COLO829 (cell line): ENCODE results near the gene CSF1R.

Experiments
- DNase-seq: peaks from one replicate; pipeline ENCODE4 v3.0.0; 2012; ENCODE audit warnings: low spot score

The CSF1R gene

DNA sequence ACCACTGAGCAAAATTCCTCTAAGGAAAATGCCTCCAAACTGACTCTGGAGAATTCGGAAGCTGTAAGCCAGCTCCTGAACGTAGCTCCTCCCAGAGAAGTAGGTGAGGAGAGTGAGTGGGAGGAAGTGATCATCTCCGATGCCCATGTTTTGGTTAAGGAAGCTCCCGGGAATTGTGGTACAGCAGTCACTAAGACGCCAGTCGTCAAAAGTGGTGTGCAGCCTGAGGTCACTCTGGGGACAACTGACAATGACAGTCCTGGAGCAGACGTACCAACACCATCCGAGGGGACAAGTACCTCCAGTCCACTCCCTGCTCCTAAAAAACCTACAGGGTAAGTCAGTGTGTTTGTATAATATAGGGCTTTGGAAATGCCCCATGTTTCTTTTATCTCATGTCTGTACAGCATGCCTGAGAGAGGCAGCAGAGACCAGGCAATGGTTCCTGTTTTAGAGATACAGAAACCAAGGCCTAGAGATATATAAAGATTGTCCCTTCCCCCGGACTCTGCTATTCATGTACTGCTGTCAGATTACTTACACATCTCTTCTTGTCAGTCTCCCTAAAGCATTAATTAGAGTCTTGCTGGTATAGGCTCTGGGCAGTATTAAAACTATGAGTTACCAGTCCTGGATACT is 61.9 kb downstream of the CSF1R start:
- no peak for DNase-seq

DNA sequence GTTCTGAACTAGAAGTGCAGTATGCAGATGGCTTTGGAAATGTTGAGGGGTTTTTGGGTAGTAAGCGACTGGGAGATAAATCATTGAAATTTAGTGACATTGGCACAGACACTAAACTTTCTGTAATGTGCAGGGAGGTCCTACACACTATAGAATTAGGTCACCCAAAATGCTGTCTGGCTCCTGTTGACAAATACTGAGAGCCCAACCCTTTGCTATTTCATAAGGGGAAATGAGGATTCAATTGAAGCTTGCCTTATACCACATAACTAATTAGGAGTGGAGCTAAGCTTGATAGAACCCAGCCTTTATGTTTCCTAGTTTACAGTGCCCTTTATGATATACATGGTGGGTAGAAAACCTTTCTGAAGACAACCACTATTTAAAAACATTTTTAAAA is 63.2 kb downstream of the CSF1R start:
- DNase-seq = no peak

DNA sequence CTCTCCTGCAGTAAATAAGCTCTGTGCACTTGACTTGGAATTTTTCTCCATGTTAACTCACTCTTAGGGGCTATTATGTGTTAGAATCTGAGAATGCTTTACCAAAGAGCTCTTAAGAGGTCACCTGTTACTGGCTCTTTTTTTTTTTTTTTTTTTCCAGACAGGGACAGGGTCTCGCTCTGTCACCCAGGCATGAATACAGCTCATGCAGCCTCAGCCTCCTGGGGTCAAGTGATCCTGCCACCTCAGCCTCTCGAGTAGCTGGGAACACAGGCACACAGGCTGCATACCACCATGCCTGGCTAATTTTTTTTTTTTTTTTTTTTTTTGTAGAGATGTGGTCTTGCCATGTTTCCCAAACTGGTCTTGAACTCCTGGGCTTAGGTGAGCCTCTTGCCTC is 63.7 kb downstream of the CSF1R start:
- no peak for DNase-seq

DNA sequence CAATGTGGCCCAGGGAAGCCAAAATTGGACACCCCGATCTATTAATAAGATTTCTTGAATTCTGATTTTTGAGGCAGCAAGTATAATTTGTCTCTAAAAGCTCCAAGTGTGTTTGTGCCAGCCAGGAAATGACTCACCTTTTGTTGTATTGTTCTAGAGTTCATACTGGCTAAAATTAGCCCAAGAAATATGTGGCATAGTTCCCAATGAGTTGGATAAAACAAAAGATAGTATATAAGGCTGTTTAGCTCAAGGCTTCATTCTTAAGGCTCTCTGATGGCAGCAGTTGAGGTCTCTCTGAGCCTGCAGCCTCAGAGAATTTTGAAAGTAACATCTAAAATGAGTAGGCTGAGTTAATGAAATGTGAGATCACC is 64.2 kb downstream of the CSF1R start:
- peak; percentile 74 for DNase-seq

DNA sequence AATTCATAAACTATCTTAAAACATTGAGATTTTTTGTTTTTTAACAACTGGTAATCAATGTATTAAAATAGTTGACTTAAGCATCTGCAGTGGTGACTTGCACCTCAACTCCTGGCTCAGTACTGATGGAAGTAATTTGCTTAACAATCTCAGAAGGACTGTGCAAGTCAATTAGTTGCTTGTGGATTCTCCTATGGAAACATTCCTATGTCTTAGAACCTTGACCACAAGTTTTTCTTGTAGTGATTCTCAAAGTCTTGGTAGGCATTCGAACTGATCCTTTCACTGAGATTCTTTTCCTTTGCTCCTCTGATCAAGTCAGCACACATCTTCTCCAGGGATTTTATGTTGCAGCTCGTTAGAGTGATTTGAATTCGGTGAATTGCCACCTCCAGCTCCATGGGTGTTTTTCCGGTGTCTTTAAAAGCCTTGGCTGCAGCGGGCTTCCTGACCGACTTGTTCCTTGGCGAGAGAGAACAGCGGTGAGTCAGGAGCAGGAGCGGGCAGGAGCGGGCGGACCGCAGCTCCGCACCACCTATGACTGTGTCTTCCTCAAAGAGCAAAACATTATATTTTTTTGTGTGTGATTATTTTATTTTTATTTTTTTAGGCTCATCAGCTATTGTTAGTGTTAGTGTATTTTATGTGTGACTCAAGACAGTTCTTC is 64.7 kb downstream of the CSF1R start:
- no peak for DNase-seq

DNA sequence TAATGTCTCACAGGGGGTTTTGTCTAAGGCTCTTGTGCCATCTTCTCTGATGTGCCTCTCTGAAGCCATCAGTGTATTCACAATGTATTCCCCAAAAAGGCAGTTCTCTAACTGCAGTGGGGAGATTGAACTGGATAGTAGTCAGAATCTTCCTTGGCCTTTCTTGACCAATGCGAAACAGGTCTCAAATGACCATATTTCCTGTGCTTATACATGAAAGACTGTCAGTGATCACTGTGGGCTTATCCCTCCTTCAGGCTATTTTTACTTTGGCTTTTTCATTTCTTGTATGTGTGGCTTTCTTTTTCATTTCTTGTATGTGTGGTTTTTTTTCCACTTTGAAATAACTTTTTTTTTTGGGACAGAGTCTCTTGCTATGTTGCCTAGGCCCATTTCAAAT is 66.1 kb downstream of the CSF1R start:
- DNase-seq = no peak

DNA sequence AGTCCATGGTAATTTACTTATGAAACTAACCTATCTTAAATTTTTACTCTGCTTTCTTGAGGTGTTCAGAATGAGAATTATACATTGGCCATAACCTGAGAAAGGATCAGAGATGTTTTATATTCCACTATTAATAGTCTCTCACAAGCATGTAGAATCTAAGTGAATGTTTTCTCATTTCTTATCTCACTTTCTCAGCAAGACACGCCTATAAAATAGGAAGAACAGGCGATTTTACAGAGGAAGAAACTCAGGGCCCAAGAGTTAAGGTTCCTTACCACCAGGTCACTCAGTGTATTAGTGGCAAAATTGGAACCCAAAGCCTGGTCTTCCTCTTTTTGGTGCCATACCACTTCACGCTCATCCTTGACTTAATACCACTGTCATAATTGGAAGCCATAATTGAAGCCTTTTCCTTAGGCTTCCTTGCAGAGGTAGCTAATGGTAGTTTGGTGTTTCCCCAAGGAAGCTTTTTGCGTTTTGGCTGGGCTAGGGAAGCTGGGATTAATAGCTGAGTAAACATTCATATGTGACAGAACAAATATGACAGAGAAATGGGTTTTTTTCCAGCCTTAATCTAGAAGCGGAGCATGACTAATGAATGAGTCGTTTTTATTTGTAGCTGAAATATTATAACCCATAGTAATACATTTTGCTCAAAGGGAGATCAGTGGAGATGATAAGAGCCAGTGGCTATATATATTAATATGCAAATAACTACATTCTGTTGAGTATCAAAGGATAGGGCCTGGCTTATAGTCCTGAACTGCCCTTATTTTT is 68.9 kb downstream of the CSF1R start:
- no peak for DNase-seq

DNA sequence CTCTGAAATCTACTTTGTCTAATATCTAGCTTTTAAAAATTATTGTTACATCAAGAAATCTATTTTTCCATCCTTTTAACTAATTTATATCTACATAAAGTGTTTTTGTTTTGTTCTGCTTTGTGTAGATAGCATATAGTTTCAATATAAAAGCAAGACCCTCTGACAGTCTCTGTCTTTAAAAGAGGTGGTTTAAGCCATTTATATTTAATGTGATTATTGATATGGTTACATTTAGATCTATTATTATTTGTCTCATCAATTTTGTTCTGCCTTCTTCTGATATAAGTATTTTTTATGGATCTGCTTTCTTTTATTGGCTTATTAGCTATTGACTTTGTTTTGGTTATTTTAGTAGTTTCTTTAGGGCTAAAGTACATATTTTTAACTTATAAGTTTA is 69.8 kb downstream of the CSF1R start:
- DNase-seq = no peak

DNA sequence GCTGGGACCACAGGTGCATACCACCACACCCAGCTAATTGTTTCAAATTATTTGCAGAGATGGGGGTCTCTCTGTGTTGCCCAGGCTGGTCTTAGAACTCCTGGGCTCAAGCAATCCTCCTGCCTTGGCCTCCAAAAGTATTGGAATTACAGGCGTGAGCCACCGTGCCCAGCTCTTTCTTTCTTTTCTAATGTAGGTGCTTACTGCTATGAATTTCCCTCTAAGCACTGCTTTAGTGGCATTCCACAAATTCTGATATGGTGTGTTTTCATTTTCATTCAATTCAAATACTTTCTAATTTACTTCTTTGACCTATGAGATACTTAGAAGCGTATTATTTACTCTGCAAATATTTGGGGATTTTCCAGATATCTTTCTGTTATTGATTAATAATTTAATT is 70.9 kb downstream of the CSF1R start:
- no peak for DNase-seq

DNA sequence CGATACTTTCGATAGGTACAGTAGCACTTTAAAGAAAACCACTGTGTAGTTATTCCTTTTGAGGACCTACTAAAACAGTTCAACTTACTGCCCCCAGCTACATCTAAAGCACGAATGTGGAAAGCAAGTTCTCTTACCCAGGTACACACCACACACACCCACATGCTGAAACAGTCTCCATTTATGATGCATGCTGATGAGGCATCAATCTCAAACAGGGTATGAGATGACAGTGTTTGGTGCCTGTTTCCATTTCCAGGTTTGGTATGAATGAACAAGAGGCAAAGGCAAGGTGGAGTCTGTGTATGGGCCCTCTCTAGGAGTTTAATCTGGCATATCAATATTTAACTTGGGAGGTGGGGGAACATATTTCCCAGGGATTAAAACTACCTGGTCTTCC is 71.9 kb downstream of the CSF1R start:
- DNase-seq = no peak

DNA sequence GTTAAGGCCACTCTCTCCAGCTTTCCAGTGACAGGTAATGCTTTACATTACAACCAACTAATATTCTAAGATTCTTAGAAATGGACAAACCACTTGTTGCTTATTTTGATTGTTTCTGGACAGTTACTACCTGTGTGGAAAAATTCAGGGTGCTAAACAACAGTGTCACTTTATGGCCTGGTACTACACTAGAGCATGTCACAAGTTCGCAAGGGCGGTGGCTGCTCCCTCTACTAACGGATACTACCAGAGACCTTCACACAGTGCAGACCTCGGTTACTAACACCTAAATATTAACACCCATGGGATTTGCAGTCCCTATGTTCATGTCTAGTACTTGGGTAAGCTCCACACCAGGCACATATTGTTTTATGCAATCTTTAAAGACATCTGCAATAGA is 72.4 kb downstream of the CSF1R start:
- no peak for DNase-seq

DNA sequence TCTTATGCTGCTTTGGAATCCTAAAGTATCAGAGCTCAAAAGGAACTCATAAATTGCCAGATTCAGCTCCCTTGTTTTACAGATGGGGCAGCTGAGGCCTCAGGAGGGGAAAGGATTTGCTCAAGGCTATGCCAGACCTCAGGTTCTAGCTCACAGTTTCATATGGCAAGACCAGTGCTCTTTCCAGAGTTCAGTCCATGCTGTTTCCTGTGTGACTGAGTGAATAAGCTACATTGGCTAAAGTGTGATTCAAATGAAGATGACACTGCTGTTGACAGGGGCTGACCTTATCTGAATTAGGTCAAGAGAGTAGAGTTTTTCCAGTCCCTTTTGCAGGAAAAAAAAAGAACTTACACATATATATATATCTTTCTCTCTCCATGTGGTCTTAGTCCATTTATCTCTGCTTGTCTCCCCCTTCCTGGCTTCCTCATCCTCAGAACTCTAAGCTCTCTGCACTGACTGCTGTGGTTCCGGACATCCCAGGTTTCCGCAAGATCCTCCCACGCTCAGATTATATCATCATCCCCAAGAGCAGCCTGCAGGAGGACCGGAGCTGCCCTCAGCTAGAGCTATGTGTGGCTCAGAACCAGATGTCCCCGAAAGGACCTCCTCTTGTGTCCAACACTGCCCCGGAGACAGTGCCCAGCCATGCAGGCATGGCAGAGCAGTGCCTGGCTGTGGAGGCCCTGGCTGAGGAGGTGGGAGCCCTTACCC is 76.5 kb downstream of the CSF1R start:
- no peak for DNase-seq

DNA sequence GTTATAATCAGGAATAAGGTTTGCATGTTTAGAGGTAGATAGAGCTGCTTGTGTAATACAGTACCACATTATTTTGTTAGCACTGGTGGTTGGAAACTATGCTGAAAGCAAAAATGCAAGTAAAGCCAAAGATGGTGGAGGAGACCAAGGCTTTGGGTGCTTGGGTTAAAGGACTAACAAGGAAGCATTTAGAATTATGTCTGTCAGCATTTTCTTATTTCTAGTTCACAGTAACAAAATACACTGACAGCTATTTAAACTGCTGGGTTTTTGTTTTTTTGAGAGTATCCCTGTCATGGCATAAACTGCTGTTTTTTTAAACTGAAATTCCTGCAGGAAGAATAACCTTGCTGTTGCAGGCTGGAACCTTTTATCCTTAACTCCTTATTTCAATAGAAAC is 79.3 kb downstream of the CSF1R start:
- no peak for DNase-seq

DNA sequence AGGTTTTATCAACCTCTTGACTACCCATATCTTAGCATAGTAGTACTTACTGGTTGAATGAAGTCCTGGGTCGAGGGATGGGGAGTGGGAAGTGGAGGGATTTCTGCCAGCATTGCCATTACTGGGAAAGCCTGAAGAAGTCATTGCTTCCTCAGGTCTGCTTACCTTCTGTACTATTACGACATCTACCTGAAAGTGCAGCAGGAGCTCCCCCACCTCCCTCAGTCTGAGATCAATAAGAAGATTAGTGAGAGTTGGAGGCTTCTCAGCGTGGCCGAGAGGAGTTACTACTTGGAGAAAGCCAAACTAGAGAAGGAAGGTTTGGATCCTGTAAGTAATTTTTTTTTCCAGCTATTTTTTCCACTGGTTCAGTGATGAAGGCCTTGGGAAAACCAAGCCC is 80.0 kb downstream of the CSF1R start:
- DNase-seq = no peak
